Measurements from ENCODE around the gene TFCP2. TPM values are rescaled to one million over a fixed set of nuclear protein-coding genes. Genes with fewer than 3 reads are reported as not detected.
A peak's percentile ranks its signal among the peaks of the same experiment; 100 is the strongest.

TFCP2 gene
- total RNA-seq, 4 donors from 2014 or later = 15.0 to 24.2 (median 18.8) TPM

DNA sequence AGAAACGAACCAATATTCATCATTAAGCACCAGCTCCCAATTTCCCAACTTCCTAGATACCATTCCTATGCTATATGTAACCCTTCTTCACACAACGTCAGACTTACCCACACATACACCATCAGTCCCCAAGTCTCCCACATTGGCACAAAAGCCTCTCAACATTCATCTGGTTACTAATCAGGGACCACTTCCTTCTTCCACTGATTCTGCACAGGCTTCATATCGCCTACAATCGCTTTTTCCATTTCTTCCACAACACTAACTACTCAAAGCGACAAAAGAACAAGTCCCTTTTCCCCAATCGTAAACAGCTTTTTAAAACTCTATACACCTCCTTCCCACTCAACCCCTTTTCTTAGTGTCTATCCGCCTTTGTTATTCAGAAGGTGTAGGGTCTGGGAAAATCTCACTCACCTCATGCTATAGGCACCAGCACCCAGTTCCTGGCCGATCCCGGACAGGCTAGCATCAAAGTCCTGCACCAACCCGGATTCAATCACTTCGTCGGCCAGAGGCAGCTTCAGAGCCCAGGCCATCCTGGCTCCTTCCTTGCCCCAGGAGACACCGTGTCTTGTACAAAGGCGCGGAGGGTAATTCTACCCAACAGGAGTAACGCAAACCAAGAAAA, 936 bp downstream of the TFCP2 start:
- TF ChIP-seq POLR2AphosphoS5 (IDR thresholded peaks at IDR 0.05) (no peak), CTCF (IDR thresholded peaks at IDR 0.05) (no peak), POLR2A (IDR thresholded peaks at IDR 0.05) (no peak), EP300 (IDR thresholded peaks at IDR 0.05) (no peak)
- H3K36me3 ChIP-seq = no peaks in the 10 kb centered on the region
- WGBS = 3% methylated on average over 16 of the region's 16 CpGs
- DNase-seq (ENCODE audit: low spot score in 2 of 2) = peak in 1 of 2 donors; percentile 64
- peaks cover 29% of the 10 kb centered on the region for H3K4me1 ChIP-seq
- H3K27ac ChIP-seq = peak overlapping the region; percentile 98
- H3K27me3 ChIP-seq = no peaks in the 10 kb centered on the region
- H3K4me3 ChIP-seq = peak overlapping the region; percentile 73
- no peaks in the 10 kb centered on the region for H3K9me3 ChIP-seq

DNA sequence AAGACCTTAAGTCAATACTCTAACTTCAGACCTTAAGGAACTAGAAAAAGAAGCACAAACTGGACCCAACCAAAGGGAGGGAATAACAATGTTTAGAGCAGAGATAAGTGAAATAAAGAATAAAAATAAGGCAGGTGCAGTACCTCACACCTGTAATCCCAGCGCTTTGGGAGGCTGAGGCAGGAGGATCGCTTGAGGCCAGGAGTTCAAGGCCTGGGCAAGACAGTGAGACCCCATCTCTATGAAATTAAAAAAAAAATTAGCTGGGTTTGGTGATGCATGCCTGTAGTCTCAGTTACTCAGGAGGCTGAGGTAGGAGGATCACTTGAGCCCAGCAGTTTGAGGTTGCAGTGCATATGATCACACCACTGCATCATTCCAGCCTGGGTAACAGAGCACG, 9.1 kb downstream of the TFCP2 start:
- H3K4me3 ChIP-seq = no peak overlapping the region
- WGBS = 65% methylated on average over 3 of the region's 3 CpGs
- no peak overlapping the region for H3K27ac ChIP-seq
- H3K9me3 ChIP-seq = no peaks in the 10 kb centered on the region
- H3K36me3 ChIP-seq = no peaks in the 10 kb centered on the region
- TF ChIP-seq EP300 (IDR thresholded peaks at IDR 0.05) (no peak), POLR2AphosphoS5 (IDR thresholded peaks at IDR 0.05) (no peak), CTCF (IDR thresholded peaks at IDR 0.05) (no peak), POLR2A (IDR thresholded peaks at IDR 0.05) (no peak)
- DNase-seq (ENCODE audit: low spot score in 2 of 2) = no peak
- no peaks in the 10 kb centered on the region for H3K4me1 ChIP-seq
- no peaks in the 10 kb centered on the region for H3K27me3 ChIP-seq

DNA sequence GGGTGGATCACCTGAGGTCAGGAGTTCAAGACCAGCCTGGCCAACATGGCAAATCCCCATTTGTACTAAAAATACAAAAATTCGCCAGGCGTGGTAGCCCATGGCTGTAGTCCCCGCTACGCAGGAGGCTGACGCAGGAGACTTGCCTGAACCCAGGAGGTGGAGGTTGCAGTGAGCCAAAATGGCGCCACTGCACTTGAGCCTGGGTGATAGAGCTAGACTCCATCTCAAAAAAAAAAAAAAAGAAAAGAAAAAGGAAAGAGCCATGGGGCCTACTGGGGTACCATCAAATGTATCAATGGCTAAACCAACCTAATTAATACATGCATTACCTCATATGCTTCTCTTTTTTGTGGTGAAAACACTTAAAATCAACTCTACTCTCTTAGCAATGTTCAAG, 10.7 kb downstream of the TFCP2 start:
- DNase-seq (ENCODE audit: low spot score in 2 of 2) = no peak
- no peak for TF ChIP-seq EP300 (IDR thresholded peaks at IDR 0.05)
- no peak for TF ChIP-seq POLR2A (IDR thresholded peaks at IDR 0.05)
- TF ChIP-seq CTCF (IDR thresholded peaks at IDR 0.05) = no peak
- no peak for TF ChIP-seq POLR2AphosphoS5 (IDR thresholded peaks at IDR 0.05)
- Histone ChIP-seq H3K27ac (no peak overlapping the region), H3K4me3 (no peak overlapping the region), H3K36me3 (no peaks in the 10 kb centered on the region), H3K9me3 (no peaks in the 10 kb centered on the region), H3K4me1 (no peaks in the 10 kb centered on the region), H3K27me3 (no peaks in the 10 kb centered on the region)
- WGBS = 97% methylated on average over 6 of the region's 6 CpGs

DNA sequence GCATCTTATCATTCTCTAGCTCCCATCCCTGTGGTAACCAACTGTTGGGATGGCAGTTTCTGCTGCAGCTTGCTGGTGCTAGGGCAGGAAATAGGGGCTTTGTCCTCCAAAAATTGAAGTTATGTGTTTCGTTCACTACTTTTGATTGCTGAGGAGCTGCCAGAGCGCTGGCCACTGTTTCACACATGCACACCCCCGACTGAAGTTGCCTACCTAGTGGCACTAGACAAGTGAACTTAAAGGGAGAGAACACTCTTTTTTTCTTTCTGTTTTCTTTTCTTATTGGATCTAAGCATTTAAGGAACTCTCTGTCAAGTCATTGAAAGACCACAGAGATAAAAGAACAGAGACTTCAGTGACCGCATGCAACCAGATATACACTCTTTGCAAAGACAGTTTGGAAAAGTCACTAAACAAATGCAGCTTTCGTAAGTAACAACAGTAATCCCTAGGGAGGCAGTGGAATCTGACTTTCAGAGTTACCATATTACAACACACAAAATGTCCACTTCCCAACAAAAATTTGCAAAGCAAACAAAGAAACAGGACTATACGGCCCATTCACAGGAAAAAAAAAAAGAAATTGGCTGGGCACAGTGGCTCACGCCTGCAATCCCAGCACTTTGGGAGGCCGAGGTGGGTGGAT, 12.0 kb downstream of the TFCP2 start:
- TF ChIP-seq POLR2A (IDR thresholded peaks at IDR 0.05) = no peak
- TF ChIP-seq POLR2AphosphoS5 (IDR thresholded peaks at IDR 0.05) = no peak
- TF ChIP-seq CTCF (IDR thresholded peaks at IDR 0.05) = no peak
- TF ChIP-seq EP300 (IDR thresholded peaks at IDR 0.05) = no peak
- no peaks in the 10 kb centered on the region for H3K36me3 ChIP-seq
- WGBS = 82% methylated on average over 8 of the region's 8 CpGs
- H3K4me1 ChIP-seq = no peaks in the 10 kb centered on the region
- no peak overlapping the region for H3K4me3 ChIP-seq
- H3K9me3 ChIP-seq = no peaks in the 10 kb centered on the region
- H3K27ac ChIP-seq = no peak overlapping the region
- H3K27me3 ChIP-seq = no peaks in the 10 kb centered on the region
- no peak for DNase-seq (ENCODE audit: low spot score in 2 of 2)

DNA sequence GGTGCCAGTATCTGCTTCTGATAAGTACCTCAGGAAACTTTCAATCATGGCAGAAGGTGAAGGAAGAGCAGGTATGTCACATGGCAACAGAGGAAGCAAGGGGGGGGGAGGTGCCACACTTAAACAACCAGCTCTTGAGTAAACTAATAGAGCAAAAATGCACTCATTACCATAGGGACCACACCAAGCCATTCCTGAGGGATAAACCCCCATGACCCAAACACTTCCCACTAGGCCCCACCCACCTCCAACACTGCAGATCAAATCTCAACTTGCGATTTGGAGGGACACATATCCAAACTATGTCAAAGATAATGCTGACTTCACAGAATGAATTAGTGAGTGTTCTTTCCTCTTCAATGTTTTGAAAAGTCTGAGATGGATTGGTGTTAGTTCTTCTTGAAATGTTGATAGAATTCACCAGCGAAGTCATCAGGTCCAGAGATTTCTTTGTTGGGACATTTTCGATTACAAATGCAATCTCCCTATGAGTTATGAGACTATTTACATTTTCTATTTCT, 16.6 kb downstream of the TFCP2 start:
- WGBS = 93% methylated on average over 3 of the region's 3 CpGs
- Histone ChIP-seq H3K36me3 (no peaks in the 10 kb centered on the region), H3K27me3 (no peaks in the 10 kb centered on the region), H3K4me1 (no peaks in the 10 kb centered on the region), H3K4me3 (no peak overlapping the region), H3K27ac (no peak overlapping the region), H3K9me3 (no peaks in the 10 kb centered on the region)
- no peak for DNase-seq (ENCODE audit: low spot score in 2 of 2)
- TF ChIP-seq POLR2A (IDR thresholded peaks at IDR 0.05) (no peak), POLR2AphosphoS5 (IDR thresholded peaks at IDR 0.05) (no peak), CTCF (IDR thresholded peaks at IDR 0.05) (no peak), EP300 (IDR thresholded peaks at IDR 0.05) (no peak)

All from suprapubic skin (tissue), 4 donors.